NCI-H1436 treated with DMSO at 0.1 percent for 48 hours (cell line): Measurements from ENCODE around the gene FAM89B.

Source experiments
- DNase-seq: peaks from one replicate; lab custom pipeline; 2025; lab: John Stamatoyannopoulos, UW

FAM89B gene

GRCh38 chr11:65573391-65574079 is 1.2 kb downstream of the FAM89B start:
- no peak for DNase-seq

GRCh38 chr11:65574109-65574810 is 1.9 kb downstream of the FAM89B start:
- DNase-seq = no peak

- no peak for DNase-seq
Measured at GRCh38 chr11:65574811-65575567, 2.7 kb downstream of the FAM89B start.

GRCh38 chr11:65575568-65576231 is 3.4 kb downstream of the FAM89B start, which contains the start of gene EHBP1L1:
Gene EHBP1L1, plus strand, starts transcription at chr11:65576053. Its CDS starts 250 bp downstream, at chr11:65576303.
- DNase-seq = no peak

- no peak for DNase-seq
Measured at GRCh38 chr11:65576232-65576866, 4.0 kb downstream of the FAM89B start.

- DNase-seq = no peak
Measured at GRCh38 chr11:65576867-65577755, 4.8 kb downstream of the FAM89B start.

GRCh38 chr11:65577756-65578109 is 5.4 kb downstream of the FAM89B start:
- DNase-seq = no peak

GRCh38 chr11:65578134-65578533 is 5.8 kb downstream of the FAM89B start:
- DNase-seq = no peak

- DNase-seq = no peak
Measured at GRCh38 chr11:65578667-65579066, 6.3 kb downstream of the FAM89B start.

- no peak for DNase-seq
Measured at GRCh38 chr11:65579291-65579690, 7.0 kb downstream of the FAM89B start.

GRCh38 chr11:65580031-65580692 is 7.8 kb downstream of the FAM89B start:
- no peak for DNase-seq

- DNase-seq = no peak
Measured at GRCh38 chr11:65580756-65581155, 8.4 kb downstream of the FAM89B start.

- DNase-seq = no peak
Measured at GRCh38 chr11:65581928-65582327, 9.6 kb downstream of the FAM89B start.

GRCh38 chr11:65583589-65583988 is 11.3 kb downstream of the FAM89B start:
- no peak for DNase-seq

GRCh38 chr11:65584106-65584505 is 11.8 kb downstream of the FAM89B start:
- no peak for DNase-seq

GRCh38 chr11:65584723-65585171 is 12.4 kb downstream of the FAM89B start:
- no peak for DNase-seq

GRCh38 chr11:65585396-65586246 is 13.3 kb downstream of the FAM89B start:
- no peak for DNase-seq

GRCh38 chr11:65586247-65586630 is 13.9 kb downstream of the FAM89B start:
- no peak for DNase-seq

GRCh38 chr11:65586676-65587075 is 14.3 kb downstream of the FAM89B start:
- no peak for DNase-seq
